CD4-positive, alpha-beta T cell treated with Interleukin-4 for 4 hours (primary cell): Measurements from ENCODE around the gene SPACDR.
"Not testable (repeated sequence)": the region's sequence is repeated elsewhere in the genome, so short reads cannot be mapped to it uniquely, and the experiment has no call there.

Experiments used
- DNase-seq: peaks from one replicate; pipeline ENCODE4 v3.0.0-alpha.2; 2020

The SPACDR gene

DNA sequence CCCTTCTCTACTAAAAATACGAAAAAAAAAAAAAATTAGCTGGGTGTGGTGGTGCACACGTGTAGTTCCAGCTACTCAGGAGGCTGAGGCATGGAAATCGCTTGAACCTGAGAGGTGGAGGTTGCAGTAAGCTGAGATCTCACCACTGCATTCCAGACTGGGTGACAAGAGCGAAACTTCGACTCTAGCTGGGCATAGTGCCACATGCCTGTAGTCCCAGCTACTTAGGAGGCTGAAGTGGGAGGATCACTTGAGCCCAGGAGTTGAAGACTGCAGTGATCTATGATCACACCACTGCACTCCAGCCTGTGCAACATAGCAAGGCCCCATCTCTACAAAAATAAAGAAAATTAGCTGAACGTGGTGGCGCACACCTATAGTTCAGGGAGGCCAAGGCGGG is 1.2 kb upstream of the SPACDR start:
- DNase-seq: no peak

DNA sequence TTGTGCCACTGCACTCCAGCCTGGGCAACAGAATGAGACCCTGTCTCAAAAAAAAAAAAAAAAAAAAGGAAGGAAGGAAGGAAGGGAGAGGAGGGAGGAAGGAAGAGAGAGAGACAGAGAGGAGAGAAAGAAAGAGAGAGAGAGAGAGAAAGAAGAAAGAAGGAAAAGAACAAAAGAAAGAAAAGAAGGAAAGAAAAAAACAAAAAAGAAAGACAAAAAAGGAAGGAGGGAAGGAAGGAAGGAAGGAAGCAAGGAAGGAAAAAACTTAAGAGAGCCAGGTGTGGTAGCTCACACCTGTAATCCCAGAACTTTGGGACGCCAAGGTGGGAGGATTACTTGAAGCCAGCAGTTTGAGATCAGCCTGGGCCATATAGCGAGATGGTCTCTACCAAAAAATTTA is 731 bp upstream of the SPACDR start:
- DNase-seq: no peak

DNA sequence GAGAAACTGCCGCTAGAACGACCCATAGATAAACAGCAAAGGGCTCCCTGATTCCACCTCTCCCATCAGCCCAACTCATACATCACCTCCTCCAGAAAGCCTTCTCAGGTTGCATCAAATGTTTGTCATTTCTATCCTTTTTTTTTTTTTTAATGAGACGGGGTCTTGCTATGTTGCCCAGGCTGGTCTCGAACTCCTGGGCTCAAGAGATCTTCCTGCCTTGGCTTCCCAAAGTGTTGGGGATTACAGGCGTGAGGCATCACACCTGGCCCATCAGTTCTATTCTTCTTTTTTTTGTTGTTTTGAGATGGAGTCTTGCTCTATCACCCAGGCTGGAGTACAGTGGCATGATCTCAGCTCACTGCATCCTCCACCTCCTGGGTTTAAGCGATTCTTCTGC is 7.0 kb downstream of the SPACDR start:
- no peak for DNase-seq

DNA sequence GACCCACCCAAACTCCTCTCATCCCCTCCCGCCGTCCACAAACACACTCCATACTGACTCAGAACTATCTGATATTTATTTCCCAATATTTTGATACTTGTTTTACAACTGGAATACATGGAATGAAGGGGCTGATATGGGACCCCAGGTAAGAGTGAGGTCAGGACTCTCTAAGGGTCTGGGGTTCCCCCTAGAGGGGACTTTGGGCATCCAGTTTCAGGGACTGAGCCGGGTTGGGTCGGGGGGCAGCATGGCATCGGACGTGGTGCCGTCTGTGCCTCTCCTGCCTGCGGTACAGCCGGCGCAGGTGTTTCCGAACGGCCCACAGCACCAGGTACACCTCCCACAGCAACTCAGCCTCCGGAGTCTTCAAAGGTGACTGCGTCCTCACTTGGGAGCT is 7.5 kb downstream of the SPACDR start:
- no peak for DNase-seq

DNA sequence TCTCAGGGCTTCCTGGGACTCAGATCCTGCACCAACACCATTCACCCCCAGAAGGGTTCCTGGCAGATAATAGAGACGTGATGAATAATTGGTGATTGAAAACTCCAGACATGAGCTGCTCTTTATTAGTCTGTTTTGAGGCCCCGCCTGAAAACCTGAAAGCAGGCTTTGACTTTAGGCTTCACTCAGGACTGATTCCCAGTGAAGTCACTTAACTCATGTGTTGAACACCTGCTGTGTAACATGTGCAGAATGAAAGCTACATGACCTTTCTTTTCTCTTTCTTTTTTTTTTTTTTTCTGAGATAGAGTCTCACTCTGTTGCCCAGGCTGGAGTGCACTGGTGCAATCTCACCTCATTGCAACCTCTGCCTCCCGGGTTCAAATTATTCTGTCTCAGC is 8.9 kb downstream of the SPACDR start:
- DNase-seq: no peak

DNA sequence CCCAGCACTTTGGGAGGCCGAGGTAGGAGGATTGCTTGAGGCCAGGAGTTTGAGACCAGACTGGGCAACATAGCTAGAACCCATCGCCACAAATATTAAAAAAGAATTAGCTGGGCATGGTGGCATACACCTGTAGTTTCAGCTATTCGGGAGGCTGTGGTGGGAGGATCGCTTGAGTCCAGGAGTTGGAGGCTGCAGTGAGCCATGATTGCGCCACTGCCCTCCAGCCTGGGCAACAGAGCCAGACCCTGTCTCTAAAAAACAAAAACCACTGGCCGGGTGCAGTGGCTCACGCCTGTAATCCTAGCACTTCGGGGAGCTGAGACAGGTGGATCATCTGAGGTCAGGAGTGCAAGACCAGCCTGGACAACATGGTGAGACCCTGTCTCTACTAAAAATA is 10.2 kb downstream of the SPACDR start:
- not testable (repeated sequence) for DNase-seq

DNA sequence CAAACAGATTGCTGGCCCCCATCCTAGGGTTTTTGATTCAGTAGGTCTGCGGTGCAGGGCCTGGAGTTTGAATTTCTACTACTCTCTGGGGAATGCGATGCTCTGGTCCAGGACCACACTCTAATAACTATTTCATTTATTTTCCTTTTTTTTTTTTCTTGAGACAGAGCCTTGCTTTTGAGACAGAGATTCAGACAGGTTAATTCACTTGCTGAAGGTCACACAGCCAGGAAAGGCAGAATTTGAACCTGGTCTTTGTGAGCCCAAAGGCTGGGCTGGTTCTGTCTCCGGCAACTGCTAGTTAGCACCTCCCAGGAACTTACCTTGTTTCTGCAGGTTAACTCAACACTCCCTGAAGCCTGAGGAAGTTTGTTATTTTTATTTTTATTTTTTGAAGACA is 11.5 kb downstream of the SPACDR start:
- DNase-seq: no peak

DNA sequence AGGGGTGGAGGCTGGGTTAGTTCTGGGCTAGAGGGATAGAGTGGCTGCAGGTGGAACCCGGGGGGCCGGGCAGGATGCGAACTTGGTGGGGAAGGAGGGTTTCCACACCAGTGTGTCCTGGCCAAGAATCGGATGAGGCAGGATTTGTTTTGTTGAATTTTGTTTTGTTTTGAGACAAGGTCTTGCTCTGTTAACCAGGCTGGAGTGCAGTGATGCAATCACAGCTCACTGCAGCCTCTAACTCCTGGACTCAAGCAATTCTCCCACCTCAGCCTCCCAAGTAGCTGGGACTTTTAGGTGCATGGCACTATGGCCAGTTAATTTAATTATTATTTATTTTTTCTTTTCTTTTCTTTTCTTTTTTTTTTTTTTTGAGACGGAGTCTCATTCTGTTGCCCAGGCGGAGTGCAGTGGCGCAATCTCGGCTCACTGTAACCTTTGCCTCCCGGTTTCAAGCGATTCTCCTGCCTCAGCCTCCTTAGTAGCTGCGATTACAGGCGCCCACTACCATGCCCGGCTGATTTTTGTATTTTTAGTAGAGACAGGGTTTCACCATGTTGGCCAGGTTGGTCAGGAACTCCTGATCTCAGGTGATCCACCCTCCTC is 14.8 kb downstream of the SPACDR start:
- DNase-seq: no peak

DNA sequence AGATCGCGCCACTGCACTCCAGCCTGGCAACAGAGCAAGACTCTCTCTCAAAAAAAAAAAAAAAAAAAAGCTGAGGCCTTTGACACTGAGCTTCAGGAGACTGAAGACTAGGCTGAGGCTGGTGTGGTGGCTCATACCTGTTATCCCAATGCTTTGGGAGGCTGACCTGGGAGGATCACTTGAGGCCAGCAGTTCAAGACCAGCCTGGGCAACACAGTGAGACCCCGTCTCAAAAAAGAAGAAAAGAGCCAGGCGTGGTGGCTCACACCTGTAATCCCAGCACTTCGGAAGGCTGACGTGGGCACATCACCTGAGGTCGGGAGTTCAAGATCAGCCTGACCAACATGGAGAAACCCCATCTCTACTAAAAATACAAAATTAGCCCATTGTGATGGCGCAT is 16.7 kb downstream of the SPACDR start:
- DNase-seq: not testable (repeated sequence)

DNA sequence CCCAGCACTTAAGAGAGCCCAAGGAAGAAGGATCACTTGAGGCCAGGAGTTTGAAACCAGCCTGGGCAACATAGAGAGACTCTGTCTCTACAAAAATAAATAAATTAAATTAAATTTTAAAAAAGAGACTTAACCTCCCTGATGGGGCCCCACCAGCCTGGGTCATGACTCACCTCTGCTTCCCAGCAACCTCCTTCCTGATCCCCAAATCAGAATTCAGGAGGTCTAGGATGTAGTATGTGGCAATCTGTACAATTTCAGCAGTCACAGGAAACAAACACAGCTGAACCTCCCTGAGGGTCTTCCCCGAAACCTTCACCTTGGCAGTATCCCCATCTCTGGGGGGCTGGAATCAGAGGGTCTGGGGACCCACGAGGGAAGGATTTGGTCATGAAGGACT is 18.0 kb downstream of the SPACDR start:
- DNase-seq: no peak

DNA sequence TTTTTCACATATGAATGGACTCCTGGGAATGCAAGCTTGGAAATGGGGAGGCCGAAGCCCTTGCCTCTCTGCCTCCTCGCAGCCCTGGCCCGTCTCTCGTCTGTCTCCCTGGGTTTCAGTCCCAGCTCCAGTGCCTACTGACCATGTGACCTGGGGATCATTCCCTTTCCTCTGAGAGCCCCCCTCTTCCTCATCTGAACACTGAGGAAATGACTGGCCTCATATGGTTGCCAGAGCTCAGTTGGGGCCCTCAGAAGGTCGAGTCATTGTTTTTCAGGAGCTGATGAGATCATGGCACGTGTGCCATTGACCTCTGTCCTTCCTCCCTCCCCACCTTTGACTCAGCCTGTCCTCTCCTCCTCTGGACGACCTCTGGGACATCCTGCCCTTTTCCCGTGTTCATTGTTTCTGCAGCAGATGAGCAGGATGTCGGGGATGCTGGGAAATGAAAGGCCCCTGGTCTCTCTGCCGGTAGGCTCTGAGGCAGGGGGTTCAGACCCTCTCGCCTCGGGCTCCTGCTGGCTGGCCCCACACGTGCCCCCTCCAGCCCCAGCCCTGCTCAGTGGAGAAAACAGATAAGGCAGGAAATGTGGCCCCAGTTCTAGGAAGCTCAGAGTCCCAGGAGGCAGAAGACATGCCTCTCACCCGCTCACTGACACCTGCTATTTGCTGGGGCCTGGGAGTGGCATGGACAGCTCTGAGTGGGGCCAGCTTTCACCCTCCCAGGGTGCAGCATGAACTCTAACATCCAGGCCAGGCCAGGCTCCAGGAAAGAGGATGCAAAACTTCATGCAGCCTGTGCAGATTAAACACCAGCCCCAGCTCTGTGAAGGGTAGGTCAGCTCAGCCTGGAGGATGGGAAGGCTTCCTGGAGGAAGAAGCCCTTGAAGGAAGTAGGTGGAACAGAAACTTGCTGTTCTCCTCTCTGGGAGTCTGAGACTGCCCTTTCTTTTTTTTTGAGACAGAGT is 19.5 kb downstream of the SPACDR start:
- DNase-seq: no peak

DNA sequence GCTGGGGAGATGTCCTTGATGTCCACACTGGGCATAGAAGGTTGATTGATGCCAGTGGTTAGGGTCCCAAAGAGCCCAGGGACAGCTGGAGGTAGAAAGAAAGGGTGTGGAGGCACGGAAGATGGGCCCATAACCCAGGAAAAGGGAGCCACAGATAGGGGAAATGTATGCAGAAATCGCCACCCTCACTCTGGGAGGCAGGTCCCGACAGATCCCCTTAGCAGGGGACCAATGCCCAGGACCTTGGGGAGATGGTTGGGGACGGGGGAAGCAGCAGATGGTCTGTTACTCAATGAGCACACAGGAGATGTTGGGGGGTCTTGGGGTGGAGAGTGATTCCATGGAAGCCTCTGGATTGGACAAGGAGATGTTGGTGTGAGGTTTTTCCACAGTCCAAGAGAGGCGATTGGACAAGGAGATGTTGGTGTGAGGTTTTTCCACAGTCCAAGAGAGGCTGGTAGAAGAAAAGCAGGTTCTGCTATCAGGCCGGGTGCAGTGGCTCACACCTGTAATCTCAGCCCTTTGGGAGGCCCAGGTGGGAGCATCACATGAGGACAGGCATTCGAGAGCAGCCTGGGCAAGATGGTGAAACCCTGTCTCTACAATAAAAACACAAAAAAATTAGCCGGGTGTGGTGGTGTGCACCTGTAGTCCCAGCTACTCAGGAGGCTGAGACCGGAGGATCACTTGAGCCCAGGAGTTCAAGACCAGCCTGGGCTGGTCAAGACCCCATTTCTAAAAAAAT is 20.8 kb downstream of the SPACDR start:
- DNase-seq: no peak

DNA sequence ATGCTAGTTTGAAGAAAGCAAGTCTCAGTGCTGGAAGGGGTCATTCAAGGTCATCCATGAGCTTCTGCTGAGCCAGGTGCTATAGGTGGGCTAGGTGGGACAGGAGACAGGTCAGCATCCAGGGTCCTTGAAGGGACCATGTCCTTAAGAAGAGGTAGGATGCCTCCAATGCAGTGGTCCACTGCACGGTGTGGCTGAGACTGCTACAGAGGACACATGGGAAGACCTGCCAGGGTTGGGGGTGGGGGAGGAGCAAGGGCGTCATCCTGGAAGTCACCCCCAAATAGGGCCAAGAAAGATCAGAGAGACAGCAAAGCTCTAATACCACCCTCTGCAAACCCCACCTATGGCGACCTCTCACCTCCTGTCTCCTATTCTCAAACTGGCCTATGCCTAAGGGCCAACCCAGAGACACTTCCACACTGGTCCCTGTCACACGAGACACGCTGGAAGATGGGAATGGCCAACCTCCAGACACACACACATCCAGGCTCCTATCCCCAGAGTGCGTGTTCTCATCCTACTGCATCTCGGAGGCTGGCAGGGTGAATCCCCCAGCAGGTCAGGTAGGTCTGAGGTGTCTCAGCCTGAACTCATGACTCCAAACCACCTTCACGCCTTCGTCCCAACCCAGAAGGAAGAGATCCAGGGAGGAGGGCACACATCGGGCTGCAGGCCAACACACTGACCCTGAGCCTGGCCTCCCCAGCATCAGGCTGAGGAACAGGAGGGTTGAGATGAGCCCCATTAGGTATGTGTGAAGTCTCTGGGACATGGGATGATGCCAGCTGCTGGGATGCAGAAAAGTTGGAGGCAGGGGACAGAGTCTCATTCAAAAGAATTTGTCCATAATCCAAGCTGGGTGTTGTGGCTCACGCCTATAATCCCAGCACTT is 22.2 kb downstream of the SPACDR start:
- no peak for DNase-seq

DNA sequence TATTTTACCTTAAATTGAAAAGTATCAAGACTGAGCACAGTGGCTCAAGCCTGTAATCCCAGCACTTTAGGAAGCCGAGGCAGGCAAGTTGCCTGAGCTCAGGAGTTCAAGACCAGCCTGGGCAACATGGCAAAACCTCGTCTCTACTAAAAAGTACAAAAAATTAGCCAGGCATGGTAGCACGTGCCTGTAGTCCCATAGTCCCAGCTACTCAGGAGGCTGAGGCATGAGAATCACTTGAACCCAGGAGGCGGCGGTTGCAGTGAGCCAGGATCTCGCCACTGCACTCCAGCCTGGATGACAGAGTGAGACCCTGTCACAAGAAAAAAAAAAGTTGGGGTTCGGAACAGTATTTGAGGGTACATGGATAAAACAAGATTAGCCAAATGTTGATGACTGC is 24.8 kb downstream of the SPACDR start:
- not testable (repeated sequence) for DNase-seq

DNA sequence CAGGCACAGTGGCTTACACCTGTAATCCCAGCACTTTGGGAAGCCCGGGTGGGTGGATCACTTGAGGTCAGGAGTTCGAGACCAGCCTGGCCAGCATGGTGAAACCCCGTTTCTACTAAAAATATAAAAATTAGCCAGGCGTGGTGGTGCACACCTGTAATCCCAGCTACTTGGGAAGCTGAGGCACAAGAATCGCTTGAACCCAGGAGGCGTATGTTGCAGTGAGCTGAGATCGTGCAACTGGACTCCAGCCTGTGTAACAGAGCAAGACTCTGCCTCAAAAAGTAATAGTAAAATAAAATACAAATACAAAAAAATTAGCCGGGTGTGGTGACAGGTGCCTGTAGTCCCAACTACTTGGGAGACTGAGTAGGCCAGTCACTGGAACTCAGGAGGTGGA is 25.3 kb downstream of the SPACDR start:
- not testable (repeated sequence) for DNase-seq

DNA sequence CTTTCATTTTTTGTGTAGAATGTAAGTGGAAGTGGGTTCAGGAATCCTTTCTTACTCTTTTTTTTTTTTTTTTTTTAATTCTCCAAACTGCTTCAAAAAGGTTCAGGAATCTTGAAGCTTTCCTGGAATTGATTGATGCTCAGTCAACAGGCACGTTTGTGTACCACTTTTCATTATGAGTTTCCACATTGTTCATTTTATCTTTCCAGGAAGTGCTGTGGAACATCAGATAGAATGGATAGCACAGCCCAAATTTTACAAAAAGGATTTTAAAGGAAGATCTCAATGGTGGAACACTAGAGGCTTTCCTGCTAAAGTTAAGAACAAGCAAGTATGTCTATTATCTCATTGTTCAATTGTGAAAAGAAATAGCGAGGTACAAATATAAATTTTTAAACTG is 25.9 kb downstream of the SPACDR start:
- no peak for DNase-seq

DNA sequence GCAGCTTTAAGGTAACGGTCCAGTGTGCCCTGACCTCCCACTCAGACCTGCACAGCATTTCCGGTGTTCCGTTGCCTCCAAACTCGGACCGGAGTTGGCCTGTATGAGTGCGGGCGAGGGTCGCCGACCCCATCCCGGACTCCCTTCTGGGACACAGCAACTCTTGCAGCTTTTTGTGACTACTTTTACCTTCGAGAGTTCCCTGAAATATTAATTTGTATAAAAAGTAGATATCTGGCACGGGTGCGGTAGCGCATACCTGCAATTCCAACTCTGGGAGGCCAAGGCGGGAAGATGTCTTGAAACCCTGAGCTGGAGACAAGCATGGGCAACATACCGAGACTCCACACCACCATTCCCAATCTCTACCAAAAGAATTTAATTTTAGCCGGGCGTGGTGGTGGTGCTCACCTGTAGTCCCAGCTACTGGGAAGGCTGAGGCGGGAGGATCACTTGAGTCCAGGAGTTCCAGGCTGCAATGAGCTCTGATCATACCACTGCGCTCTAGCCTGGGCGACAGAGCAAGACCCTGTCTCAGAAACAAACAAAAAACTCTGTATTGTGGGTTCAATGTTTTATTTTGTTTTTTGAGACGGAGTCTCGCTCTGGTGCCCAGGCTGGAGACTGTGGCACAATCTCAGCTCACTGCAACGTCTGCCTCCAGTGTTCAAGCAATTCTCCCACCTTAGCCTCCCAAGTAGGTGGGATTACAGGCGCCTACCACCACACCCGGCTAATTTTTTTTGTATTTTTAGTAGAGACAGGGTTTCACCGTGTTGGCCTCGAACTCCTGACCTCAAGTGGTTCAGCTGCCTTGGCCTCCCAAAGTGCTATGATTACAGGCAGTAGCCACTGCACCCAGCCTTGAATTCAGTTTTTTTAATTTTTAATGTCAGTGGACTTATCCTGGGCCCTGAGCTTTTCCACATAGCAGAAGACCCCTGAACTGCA is 26.6 kb downstream of the SPACDR start:
- no peak for DNase-seq

DNA sequence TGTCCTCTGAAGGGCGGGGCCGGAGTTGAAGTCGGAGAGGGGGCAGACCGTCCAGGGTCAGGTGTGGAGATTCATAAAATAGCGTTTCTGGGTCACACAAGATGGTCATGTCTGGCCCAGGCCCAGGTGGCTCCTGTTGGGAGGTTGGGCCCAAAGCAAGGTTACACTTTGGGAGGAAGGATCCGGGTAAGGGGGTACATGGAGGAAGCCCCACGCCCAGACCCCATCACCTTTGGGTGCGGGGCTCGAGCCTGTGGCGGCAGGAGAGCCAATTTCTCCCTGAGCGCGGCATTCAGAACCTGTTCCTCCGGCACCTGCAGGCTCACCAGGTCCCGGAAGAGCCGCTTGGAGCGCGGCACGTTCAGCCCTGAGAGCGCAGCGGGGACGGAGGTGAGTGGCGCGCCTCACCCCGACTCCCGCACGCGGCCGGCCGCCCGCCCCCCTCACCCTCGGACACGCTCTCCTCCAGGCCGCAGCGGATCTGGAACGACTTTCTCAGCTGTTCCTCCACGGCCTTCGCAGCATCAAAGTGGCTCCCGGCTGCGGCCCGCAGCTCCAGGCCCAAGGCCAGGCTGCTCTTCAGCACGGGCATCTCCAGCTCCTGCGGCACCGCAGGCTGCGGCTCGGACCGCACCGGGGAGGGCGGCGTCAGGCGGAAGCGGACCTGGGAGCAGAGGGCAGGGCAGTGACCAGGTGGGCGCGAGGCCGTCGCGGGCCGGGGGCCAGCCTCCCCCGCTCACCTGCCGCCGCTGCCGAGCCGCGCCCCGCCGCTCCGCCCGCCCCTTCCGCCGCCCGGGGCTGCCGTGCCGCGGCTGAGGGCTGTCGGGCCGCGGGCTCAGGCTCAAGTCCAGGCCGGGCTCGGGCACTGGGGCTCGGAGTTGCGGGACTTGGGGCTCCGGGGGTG is 28.4 kb downstream of the SPACDR start:
- DNase-seq: peak; percentile 29

DNA sequence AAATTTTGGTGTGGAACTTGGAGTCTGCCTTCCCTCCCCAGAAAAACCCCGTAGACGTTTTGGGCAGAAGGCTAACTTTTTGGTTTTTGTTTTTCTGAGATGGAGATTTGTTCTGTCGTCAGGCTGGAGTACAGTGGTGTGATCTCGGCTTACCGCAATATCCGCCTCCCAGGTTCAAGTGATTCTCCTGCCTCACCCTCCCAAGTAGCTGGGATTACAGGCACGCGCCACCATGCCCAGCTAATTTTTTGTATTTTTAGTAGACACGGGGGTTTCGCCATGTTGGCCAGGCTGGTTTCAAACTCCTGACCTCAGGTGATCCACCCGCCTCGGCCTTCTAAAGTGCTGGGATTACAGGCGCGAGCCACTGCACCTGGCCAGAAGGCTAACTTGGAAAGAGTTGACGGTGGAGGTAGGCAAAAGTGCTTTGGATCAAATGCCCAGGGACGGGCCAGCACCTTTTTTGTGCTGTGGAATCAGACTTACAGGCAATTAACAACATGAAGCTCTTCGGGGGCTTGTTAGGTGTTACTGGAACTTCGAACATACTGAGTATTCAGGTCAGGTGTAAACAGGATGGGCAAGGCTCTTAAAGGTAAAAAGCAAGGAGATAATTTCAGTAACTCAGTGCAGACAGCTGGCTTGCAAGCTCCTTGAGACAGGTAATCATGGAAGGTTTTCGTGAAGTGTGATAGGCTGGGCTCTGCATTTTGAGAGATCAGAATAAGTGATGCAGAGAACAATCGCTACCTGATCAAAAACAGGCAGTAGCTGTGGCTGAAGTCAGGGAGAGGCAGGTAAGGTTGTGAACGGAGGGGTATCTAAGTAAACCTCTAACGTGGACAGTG is 29.5 kb downstream of the SPACDR start:
- DNase-seq: no peak
